ENCODE results near the gene INPP5J. TPM values are rescaled to one million over a fixed set of nuclear protein-coding genes. Genes with fewer than 3 reads are reported as not detected.

The INPP5J gene
- total and polyA plus RNA-seq, 10 of the 15 experiments (the other 5 are each of a cell fraction or from before 2014, with no cell fraction given), result 0.18 to 2.8 (median 1.5) TPM; not detected in 1

GRCh38 chr22:31099386-31099785 is 23.4 kb upstream of the INPP5J start (continued):
- TF ChIP-seq, protein P1, sequence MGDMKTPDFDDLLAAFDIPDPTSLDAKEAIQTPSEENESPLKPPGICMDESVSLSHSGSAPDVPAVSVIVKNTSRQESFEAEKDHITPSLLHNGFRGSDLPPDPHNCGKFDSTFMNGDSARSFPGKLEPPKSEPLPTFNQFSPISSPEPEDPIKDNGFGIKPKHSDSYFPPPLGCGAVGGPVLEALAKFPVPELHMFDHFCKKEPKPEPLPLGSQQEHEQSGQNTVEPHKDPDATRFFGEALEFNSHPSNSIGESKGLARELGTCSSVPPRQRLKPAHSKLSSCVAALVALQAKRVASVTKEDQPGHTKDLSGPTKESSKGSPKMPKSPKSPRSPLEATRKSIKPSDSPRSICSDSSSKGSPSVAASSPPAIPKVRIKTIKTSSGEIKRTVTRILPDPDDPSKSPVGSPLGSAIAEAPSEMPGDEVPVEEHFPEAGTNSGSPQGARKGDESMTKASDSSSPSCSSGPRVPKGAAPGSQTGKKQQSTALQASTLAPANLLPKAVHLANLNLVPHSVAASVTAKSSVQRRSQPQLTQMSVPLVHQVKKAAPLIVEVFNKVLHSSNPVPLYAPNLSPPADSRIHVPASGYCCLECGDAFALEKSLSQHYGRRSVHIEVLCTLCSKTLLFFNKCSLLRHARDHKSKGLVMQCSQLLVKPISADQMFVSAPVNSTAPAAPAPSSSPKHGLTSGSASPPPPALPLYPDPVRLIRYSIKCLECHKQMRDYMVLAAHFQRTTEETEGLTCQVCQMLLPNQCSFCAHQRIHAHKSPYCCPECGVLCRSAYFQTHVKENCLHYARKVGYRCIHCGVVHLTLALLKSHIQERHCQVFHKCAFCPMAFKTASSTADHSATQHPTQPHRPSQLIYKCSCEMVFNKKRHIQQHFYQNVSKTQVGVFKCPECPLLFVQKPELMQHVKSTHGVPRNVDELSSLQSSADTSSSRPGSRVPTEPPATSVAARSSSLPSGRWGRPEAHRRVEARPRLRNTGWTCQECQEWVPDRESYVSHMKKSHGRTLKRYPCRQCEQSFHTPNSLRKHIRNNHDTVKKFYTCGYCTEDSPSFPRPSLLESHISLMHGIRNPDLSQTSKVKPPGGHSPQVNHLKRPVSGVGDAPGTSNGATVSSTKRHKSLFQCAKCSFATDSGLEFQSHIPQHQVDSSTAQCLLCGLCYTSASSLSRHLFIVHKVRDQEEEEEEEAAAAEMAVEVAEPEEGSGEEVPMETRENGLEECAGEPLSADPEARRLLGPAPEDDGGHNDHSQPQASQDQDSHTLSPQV (IDR thresholded peaks at IDR 0.05), result no peak
- TF ChIP-seq, protein P2, sequence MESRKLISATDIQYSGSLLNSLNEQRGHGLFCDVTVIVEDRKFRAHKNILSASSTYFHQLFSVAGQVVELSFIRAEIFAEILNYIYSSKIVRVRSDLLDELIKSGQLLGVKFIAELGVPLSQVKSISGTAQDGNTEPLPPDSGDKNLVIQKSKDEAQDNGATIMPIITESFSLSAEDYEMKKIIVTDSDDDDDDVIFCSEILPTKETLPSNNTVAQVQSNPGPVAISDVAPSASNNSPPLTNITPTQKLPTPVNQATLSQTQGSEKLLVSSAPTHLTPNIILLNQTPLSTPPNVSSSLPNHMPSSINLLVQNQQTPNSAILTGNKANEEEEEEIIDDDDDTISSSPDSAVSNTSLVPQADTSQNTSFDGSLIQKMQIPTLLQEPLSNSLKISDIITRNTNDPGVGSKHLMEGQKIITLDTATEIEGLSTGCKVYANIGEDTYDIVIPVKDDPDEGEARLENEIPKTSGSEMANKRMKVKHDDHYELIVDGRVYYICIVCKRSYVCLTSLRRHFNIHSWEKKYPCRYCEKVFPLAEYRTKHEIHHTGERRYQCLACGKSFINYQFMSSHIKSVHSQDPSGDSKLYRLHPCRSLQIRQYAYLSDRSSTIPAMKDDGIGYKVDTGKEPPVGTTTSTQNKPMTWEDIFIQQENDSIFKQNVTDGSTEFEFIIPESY (IDR thresholded peaks at IDR 0.05), result no peak
- no peak for TF ChIP-seq SMAD5 (IDR thresholded peaks at IDR 0.05; ENCODE audit: low read depth)
- no peak for TF ChIP-seq IRF5 (IDR thresholded peaks at IDR 0.05; ENCODE audit: borderline replicate concordance)
- no peak for TF ChIP-seq ZBED1 (IDR thresholded peaks at IDR 0.05; ENCODE audit: borderline replicate concordance)
- no peak for TF ChIP-seq CREB1 (IDR thresholded peaks at IDR 0.05; ENCODE audit: low read depth)
- TF ChIP-seq BACH1 (IDR thresholded peaks at IDR 0.05; ENCODE audit: borderline replicate concordance), result no peak
- no peak for TF ChIP-seq NFYA (IDR thresholded peaks at IDR 0.05; ENCODE audit: borderline replicate concordance, low read depth, low read length)

All from GM12878 (cell line).